VCaP (cell line): Measurements from ENCODE around the gene PAGE5.

Experiments
- H3K27ac ChIP-seq: fragments of 450-650 bp; 2 replicates; pipeline ENCODE4 v1.5.1; 2017
- TF ChIP-seq, protein P1 (sequence below): fragments of 450-650 bp; conservative IDR thresholded peaks from 2 replicates; pipeline ENCODE4 v1.5.1; 2017; ENCODE audit warnings: mild to moderate bottlenecking, moderate library complexity

Gene PAGE5, protein sequence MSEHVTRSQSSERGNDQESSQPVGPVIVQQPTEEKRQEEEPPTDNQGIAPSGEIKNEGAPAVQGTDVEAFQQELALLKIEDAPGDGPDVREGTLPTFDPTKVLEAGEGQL

GRCh38 chrX:55220119-55220794 lies at the start of gene PAGE5:
PAGE5 (plus strand) TSS chrX:55220346; CDS start chrX:55221383, 1,037 bp downstream.
- no peak within 1 kb of the TSS; the same call in 1 of the 2 replicates for H3K27ac ChIP-seq
- TF ChIP-seq, protein P1, sequence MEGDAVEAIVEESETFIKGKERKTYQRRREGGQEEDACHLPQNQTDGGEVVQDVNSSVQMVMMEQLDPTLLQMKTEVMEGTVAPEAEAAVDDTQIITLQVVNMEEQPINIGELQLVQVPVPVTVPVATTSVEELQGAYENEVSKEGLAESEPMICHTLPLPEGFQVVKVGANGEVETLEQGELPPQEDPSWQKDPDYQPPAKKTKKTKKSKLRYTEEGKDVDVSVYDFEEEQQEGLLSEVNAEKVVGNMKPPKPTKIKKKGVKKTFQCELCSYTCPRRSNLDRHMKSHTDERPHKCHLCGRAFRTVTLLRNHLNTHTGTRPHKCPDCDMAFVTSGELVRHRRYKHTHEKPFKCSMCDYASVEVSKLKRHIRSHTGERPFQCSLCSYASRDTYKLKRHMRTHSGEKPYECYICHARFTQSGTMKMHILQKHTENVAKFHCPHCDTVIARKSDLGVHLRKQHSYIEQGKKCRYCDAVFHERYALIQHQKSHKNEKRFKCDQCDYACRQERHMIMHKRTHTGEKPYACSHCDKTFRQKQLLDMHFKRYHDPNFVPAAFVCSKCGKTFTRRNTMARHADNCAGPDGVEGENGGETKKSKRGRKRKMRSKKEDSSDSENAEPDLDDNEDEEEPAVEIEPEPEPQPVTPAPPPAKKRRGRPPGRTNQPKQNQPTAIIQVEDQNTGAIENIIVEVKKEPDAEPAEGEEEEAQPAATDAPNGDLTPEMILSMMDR, result no peak

DNA sequence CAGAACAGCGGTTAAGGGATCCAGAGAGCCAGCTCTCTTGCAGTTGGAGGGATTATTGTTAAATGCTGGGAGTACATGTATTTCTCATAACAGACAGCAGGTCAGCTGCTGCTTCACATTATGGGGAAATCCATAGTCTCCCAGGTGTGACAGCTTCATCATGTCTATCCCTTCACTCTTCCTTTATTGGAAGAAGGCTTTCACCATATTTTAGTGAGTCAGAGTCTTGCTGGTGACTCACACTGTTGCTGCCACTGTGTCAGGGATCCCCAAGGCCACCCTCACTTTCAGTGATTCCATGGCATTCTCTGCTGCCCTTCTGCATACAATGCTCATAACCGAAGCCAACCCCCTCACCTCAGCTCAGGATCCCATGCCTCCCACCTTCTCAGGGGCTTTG lies 32.9 kb upstream of the PAGE5 start:
- TF ChIP-seq, protein P1, result no peak
- no peak overlapping the region for H3K27ac ChIP-seq

GRCh38 chrX:55196688-55197087 lies 23.5 kb upstream of the PAGE5 start:
- TF ChIP-seq, protein P1, result no peak
- H3K27ac ChIP-seq, result no peak overlapping the region

GRCh38 chrX:55201930-55202579 lies 18.1 kb upstream of the PAGE5 start:
- TF ChIP-seq, protein P1, result no peak
- H3K27ac ChIP-seq, result no peak overlapping the region

DNA sequence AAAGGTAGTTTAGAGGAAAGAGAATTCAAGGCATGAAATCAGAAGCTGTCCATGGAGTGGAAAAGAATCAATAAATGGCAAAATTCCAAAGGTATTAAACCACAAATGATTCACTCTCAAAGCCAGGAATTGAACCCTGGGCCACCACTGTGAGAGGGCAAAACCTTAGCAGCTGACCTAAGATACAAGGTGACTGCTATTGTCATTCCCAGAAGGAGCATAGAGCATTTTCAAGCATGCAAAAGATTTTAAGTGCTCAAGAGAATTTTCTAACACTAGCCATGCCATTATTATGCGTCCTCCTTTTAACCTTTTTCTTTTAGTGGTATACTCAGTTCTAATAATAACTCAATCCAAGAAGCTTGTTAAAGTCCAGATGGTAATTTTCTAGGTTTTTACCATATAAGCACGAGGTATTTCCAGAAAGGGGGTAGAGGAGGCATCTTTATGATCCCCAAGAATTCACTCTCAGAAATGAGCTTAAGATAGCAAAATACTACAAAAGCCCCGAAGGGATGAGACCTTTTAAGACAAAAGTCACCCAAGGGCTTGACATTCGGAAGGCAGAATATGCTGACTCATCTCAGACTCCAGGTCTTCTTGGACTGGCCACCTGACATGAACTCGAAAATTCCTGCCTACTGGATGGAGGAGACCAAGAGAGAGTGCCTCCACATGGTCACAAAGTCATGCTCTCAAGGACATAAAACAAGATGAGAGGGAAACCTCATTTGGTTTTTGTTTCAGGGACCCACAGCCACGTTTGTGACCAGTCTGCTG lies 13.8 kb upstream of the PAGE5 start:
- H3K27ac ChIP-seq, result no peak overlapping the region
- TF ChIP-seq, protein P1, result no peak

- H3K27ac ChIP-seq, result no peak overlapping the region
- TF ChIP-seq, protein P1, result 0 out of 2 replicates have a peak, but pooled peaks have one; percentile 13
Observed at GRCh38 chrX:55210931-55211677, 9.0 kb upstream of the PAGE5 start.
